Progenitor cell of endocrine pancreas (in vitro differentiated cells): ENCODE results near the gene MRTFA. TPM values are rescaled to one million over a fixed set of nuclear protein-coding genes. Genes with fewer than 3 reads are reported as not detected.

Experiments used
- DNase-seq: peaks from one replicate; pipeline ENCODE4 v3.0.0; 2021; ENCODE audit warnings: low spot score; ENCODE audit not compliant: unreplicated experiment
- H3K27ac Mint-ChIP-seq: 2 replicates; pipeline ENCODE4 v1.8.0; 2021; ENCODE audit warnings: mild to moderate bottlenecking, moderate library complexity, mixed read lengths
- H3K27me3 Mint-ChIP-seq: 2 replicates; pipeline ENCODE4 v1.8.0; 2021; ENCODE audit warnings: mixed read lengths
- H3K36me3 Mint-ChIP-seq: 2 replicates; pipeline ENCODE4 v1.8.0; 2022; ENCODE audit warnings: mixed read lengths; ENCODE audit not compliant: insufficient read depth
- H3K4me1 Mint-ChIP-seq: 2 replicates; pipeline ENCODE4 v1.8.0; 2021; ENCODE audit warnings: low read depth, mixed read lengths
- H3K4me3 Mint-ChIP-seq: 2 replicates; pipeline ENCODE4 v1.8.0; 2021; ENCODE audit warnings: low read depth, mild to moderate bottlenecking, moderate library complexity, mixed read lengths
- H3K9me3 Mint-ChIP-seq: 2 replicates; pipeline ENCODE4 v1.8.0; 2021; ENCODE audit warnings: low read depth, mixed read lengths
- total RNA-seq: library from RNA; stranded (reverse); gene quantifications from 2 replicates; pipeline ENCODE4 v1.2.1, GENCODE V29; 2021
- TF ChIP-seq, protein P1 (sequence below): fragments of 200-600 bp; sonication (generic); IDR thresholded peaks from one replicate; pipeline ENCODE4 v1.5.0; 2021; ENCODE audit warnings: antibody characterized with exemption, mild to moderate bottlenecking; ENCODE audit not compliant: unreplicated experiment

MRTFA gene
- total RNA-seq, 1 donor from 2014 or later, result 61.9 TPM

- no peak for DNase-seq
These were observed 215.5 kb downstream of the MRTFA start for GRCh38 chr22:40421082-40421350.

GRCh38 chr22:40420341-40421081, 216.0 kb downstream of the MRTFA start:
- TF ChIP-seq, protein P1, sequence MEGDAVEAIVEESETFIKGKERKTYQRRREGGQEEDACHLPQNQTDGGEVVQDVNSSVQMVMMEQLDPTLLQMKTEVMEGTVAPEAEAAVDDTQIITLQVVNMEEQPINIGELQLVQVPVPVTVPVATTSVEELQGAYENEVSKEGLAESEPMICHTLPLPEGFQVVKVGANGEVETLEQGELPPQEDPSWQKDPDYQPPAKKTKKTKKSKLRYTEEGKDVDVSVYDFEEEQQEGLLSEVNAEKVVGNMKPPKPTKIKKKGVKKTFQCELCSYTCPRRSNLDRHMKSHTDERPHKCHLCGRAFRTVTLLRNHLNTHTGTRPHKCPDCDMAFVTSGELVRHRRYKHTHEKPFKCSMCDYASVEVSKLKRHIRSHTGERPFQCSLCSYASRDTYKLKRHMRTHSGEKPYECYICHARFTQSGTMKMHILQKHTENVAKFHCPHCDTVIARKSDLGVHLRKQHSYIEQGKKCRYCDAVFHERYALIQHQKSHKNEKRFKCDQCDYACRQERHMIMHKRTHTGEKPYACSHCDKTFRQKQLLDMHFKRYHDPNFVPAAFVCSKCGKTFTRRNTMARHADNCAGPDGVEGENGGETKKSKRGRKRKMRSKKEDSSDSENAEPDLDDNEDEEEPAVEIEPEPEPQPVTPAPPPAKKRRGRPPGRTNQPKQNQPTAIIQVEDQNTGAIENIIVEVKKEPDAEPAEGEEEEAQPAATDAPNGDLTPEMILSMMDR, result no peak
- H3K27ac Mint-ChIP-seq, result no peak overlapping the region
- no peak for DNase-seq
- H3K4me1 Mint-ChIP-seq, result no peaks in the 10 kb centered on the region
- H3K4me3 Mint-ChIP-seq, result no peak overlapping the region
- no peaks in the 10 kb centered on the region for H3K27me3 Mint-ChIP-seq
- H3K36me3 Mint-ChIP-seq, result peaks cover 23% of the 10 kb centered on the region
- H3K9me3 Mint-ChIP-seq, result no peaks in the 10 kb centered on the region

More at GRCh38 chr22:40421082-40421350, 215.5 kb downstream of the MRTFA start:
- Mint-ChIP-seq H3K4me3 (no peak overlapping the region), H3K4me1 (no peaks in the 10 kb centered on the region), H3K36me3 (peaks cover 17% of the 10 kb centered on the region), H3K27ac (no peak overlapping the region), H3K9me3 (no peaks in the 10 kb centered on the region), H3K27me3 (no peaks in the 10 kb centered on the region)
- TF ChIP-seq, protein P1, result no peak

GRCh38 chr22:40419718-40420117, 216.8 kb downstream of the MRTFA start:
- peaks cover 25% of the 10 kb centered on the region for H3K36me3 Mint-ChIP-seq
- no peak overlapping the region for H3K4me3 Mint-ChIP-seq
- peak overlapping the region; percentile 29 for H3K27ac Mint-ChIP-seq

DNA sequence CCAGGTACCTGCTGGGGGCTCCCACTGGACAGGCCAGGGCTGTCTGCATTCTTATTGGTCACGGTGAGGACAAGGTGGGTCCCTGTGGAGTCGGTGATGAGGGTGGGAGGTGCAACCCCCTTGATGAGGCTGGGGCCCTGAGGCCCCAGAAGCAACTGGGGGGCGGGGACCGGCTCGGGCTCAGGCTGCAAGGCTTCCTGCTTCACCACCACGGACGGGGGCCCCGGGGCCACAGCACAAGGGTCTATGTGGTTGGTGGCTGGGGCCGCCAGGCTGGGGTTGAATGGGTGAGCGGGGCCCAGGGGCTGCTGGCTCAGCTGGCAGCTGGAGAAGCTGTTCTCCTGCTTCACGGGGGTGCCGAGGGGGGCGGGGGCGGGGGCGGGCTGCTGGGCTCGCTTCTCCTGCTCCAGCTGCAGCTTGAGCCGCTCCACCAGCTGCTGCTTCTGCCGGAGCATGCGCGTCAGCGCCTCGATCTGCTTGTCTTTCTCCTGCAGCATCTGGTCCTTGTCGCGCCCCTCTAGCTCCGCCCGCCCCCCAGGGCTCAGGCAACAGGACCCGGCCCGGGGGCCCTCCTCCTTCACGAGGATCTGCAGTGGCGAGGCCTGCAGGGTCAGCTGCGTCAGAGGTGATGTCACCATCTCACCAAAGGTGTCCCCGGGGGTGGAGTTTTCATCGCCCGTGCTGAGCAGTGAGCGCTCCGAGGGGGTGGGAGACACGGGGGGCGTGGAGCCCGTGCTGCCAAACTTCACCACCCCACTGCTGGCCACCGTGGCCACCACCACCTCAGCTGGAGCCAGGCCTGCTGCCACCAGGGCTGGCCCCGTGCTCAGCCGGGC, 217.9 kb downstream of the MRTFA start:
- H3K27ac Mint-ChIP-seq, result no peak overlapping the region
- TF ChIP-seq, protein P1, result no peak
- H3K27me3 Mint-ChIP-seq, result no peaks in the 10 kb centered on the region
- no peak for DNase-seq
- H3K4me1 Mint-ChIP-seq, result no peaks in the 10 kb centered on the region
- H3K4me3 Mint-ChIP-seq, result no peak overlapping the region
- H3K36me3 Mint-ChIP-seq, result peaks cover 25% of the 10 kb centered on the region
- H3K9me3 Mint-ChIP-seq, result no peaks in the 10 kb centered on the region

More at GRCh38 chr22:40419718-40420117, 216.8 kb downstream of the MRTFA start:
- H3K4me1 Mint-ChIP-seq, result no peaks in the 10 kb centered on the region
- TF ChIP-seq, protein P1, result no peak
- no peaks in the 10 kb centered on the region for H3K9me3 Mint-ChIP-seq
- no peaks in the 10 kb centered on the region for H3K27me3 Mint-ChIP-seq
- no peak for DNase-seq

DNA sequence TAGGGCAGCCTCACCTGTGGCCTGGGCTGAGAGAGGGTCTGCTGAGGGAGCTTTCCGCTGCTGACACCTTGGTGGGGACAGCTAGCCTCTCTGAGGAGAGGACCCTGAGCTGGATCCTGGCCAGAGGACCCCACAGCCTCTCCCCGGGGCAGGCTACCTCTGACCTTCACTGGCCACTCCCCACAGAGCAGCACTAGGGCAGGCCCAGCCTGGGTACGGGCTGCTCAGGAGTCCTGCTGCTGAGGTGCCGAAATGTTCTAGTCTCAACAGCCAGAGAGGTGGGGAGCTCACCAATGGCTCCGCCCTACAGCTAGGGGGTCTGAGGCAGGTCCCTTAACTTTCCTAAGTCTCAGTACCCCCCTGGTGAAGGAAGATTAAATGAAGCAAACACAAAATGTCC, 218.6 kb downstream of the MRTFA start:
- H3K4me3 Mint-ChIP-seq, result no peak overlapping the region
- H3K9me3 Mint-ChIP-seq, result no peaks in the 10 kb centered on the region
- H3K4me1 Mint-ChIP-seq, result no peaks in the 10 kb centered on the region
- no peaks in the 10 kb centered on the region for H3K27me3 Mint-ChIP-seq
- TF ChIP-seq, protein P1, result no peak
- H3K27ac Mint-ChIP-seq, result peak overlapping the region; percentile 7
- no peak for DNase-seq
- peaks cover 22% of the 10 kb centered on the region for H3K36me3 Mint-ChIP-seq
